NOMO-1 treated with dmso at 0.1 percent for 144 hours (cell line): ENCODE measurements around the gene RNPS1.

Experiments used
- DNase-seq: peaks from one replicate; lab custom pipeline; 2025; ENCODE audit not compliant: unreplicated experiment; lab: John Stamatoyannopoulos, UW

RNPS1 gene

DNA sequence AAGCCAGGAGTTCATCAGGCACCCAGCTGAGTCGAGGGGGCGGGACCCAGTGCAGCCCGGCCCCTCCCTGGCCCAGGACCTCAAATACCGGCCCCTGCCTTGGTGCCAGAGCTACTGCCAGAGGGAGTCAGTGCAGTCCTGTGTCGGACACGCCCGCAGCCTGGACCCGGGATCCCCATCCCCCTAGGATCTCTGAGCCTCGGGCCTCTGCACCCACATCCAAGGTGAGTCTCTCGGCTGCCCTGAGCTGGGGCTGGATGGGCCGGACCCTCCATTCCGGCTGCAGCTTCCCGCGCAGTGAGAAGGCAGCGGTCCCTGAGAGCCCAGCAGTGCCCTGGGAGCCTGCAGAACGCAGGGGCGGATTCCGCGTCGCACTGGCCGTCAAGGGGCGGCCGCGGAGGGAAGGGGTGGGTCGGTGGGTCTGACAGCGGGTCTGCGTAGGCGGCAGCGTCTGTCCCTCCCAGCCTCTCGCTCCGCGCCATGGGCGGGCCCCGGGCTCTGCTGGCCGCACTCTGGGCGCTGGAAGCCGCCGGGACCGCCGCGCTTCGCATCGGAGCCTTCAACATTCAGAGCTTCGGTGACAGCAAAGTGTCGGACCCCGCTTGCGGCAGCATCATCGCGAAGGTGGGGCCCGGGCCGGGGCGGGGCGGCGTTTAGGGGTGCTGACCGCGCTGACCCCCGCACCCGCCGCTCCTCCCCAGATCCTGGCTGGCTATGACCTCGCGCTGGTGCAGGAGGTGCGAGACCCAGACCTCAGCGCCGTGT is 31.4 kb downstream of the RNPS1 start, which contains the start of gene DNASE1L2:
Gene DNASE1L2 (plus strand): TSS at position 108 of the 765 bp plus-strand sequence. CDS start 373 bp downstream, at position 481.
- no peak for DNase-seq

- DNase-seq: no peak
These were observed 32.1 kb downstream of the RNPS1 start for GRCh38 chr16:2235695-2236336.

GRCh38 chr16:2235234-2235651 is 32.7 kb downstream of the RNPS1 start:
- no peak for DNase-seq

GRCh38 chr16:2234813-2235170 is 33.1 kb downstream of the RNPS1 start:
- DNase-seq: no peak

GRCh38 chr16:2233872-2234812 is 33.8 kb downstream of the RNPS1 start:
- DNase-seq: no peak

DNA sequence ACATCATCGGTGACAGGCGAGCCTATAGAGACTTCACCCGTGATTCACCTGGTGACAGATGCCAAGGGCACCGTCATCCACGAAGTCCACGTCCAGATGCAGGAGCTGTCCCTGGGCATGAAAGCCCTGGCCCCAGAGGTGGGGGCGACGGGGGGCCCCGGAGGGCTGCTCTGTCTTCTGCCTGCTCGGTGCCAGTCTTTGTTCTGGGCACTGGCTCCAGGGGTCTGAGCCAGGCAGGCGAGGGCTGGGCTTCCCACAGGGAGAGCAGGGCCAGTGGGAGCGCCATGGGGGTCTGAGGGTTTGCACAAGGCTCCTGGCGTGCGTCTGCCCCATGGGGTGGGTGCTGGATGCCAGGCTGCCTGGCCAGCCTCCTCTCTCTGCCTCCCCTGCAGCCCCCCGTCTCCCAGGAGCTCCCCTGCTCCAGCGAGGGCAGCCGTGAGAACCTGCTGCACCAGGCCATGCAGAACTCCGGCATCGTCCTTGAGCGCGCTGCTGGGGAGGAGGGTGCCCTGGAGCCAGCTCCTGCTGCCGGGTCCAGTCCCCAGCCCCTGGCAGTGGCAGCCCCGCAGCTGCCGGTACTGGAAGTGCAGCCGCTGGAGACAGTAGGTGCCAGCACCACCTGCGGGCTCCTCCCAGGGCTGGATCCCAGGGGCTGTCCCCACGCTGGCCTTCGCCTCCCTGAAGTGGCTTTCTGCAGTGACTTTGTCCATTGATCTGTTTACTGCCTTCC is 34.7 kb downstream of the RNPS1 start:
- no peak for DNase-seq

DNA sequence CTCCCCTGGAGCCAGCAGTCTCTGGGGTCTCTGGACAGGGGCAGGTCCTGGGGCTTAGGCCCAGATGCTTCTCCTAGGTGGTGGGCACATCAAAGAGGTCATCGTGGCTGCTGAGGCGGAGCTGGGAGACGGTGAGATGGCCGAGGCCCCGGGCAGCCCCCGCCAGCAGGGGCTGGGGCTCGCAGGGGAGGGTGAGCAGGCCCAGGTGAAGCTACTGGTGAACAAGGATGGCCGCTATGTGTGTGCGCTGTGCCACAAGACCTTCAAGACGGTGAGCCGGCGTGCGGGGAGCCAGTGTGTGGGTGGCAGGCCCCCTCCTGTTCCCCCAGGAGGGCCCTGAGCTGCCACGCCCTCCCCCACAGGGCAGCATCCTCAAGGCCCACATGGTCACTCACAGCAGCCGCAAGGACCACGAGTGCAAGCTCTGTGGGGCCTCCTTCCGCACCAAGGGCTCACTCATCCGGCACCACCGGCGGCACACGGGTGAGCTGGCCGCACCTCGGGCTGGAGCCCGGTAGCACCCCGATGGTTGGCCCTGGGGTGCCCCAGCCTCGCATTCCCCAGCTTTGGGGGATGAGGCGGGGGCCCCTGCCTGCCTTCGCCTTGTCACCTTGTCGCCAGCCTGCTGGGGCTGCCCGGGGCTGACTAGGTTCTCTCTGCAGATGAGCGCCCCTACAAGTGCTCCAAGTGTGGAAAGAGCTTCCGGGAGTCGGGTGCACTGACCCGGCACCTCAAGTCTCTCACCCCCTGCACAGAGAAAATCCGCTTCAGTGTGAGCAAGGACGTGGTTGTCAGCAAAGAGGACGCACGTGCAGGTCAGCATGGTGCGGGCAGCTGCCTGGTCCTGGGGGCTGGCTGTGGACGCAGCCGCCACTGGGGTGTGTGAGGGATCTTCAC is 35.6 kb downstream of the RNPS1 start:
- no peak for DNase-seq

GRCh38 chr16:2231016-2231931 is 36.7 kb downstream of the RNPS1 start:
- DNase-seq: no peak

DNA sequence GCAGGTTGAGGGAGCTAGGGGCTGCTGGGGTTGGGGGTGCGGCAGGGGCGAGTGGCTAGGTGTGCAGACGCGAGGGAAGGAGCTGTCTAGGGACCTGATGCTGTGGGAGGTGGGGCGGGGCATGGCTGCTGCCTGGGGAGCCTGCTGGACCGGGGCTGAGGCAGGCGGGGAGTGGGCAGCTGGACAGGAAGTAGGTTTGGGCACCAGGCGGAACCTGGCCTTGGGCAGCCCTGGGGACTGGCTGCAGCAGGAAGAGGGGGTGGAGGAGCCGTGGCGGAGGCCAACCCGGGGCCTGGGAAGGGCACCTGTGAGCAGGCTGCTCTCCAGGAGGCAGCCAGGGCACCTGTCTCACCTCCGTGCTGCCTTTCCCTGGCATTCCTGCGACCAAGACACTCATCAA is 37.5 kb downstream of the RNPS1 start:
- no peak for DNase-seq

DNA sequence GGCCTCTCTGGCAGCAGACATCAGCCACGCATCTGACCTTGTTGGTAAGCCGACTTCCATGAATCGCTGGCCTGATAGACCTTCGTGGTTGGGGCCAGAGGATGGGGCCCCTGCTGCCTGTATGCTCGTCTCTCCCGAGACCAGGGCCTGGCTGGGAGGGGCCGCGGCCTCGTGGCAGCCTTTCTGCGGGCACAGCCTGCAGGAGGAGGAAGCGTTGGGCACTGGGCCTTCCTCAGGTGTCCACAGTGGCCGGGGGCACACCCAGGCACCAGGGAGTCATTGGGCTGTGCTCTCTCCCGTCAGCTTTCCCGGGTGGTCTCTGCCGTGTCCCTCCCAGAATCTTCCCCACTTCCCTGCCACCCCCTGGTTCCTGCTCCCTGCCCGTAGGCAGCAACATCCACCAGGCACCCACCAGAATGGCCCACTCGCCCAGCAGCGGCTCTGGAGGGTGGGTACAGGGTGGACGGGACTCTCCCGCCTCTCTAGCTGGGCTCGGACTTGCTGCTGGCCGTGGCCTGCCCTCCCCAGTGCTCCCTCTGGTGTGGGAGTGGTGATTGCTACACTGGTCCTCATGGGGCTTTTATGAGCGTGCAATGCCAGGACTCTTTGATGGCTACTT is 38.2 kb downstream of the RNPS1 start:
- no peak for DNase-seq

DNA sequence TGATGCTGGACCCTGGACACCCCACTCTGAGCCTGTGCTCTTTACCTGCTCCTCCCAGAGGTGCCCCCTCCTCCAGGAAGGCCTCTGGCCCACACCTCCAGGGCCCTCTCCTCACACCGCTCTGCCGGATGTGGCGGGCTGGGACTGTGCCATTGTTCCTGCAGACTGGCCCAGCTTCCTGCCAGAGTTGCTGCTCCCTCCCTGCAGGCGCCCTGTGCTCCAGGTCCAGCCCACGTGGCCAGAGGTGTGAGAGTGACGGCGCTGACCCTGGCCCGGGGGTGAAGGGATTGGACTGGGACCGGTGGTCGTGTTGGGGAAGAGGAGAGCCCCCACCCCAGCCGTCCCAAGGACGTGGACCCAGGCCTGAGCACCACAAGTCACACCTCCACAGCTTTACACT is 38.8 kb downstream of the RNPS1 start:
- no peak for DNase-seq

- DNase-seq: no peak
These were observed 39.6 kb downstream of the RNPS1 start for GRCh38 chr16:2228161-2228824.

DNA sequence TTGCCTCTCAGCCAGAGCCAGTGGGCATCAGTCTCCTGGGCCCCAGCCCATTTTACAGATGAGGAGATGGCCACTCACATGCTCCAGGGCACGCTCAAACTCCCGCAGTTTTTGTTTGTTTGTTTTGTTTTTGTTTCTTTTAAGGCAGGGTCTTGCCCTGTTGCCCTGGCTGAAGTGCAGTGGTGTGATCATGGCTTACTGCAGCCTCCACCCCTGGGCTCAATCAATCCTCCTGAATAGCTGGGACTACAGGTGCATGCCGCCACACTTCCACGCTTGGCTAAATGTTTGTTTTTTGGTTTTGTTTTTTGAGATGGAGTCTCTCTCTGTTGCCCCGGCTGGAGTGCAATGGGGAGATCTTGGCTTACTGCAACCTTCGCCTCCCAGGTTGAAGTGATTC is 41.0 kb downstream of the RNPS1 start:
- no peak for DNase-seq

GRCh38 chr16:2226245-2226793 is 41.6 kb downstream of the RNPS1 start:
- DNase-seq: no peak

DNA sequence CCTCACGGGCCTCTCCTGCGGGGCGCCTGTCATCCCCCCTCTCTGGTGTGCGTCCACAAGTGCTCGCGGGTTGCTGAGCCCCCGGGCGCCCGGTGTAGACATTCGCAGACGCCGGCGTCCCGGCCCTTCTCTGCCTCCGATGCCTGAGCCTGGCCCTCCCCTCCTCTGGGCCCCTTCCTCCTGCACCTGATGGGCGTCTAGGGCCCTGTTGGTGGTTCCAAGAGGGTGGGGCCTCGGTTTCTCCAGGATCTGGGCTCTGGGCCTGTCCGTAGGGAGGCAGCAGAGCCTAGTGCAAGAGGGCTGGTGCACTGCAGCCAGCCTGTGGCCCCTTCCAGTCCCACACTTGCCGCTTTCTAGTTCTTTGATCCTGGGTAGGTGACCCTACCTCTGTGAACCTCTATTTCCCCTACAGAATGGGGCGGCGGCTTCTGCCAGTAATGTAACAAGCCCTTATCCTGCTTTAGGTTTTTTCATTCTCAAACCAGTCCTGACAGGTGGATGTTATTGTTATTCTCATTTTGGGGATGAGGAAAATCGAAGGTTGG is 43.9 kb downstream of the RNPS1 start:
- DNase-seq: peak; percentile 42

DNA sequence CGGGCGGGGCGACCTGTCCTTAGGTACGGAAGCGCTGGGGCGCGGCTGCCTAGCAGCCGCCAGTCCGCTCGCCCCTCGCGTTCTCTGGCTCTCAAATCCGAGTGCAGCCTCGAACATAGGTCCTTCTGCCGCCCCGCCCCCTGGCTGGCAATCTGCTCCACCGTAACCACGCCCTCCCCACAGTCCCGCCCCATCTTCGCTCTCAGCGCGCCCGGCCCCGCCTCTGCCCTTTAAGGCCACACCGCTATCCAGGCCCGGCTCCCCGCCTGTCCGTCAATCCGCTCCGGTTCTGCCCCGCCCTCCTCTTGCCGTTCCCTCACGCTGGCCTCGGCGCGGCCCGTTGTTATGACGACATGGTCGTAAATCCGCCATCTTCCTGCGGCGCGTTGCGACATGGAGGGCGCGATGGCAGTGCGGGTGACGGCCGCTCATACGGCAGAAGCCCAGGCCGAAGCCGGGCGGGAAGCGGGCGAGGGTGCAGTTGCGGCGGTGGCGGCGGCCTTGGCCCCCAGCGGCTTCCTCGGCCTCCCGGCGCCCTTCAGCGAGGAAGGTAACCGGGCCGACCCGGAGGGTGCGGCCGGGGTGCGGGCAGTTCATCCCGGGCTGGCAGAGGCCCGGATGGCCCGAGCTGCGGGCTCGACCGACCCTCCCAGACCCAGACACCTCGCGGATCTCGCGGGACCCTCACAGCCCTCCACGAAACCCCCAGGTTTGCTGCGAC is 44.5 kb downstream of the RNPS1 start, which contains the start of gene E4F1:
Gene E4F1 (plus strand): TSS at position 371 of the 721 bp plus-strand sequence. CDS start 23 bp downstream, at position 394.
- DNase-seq: peak; percentile 100
